HAP-1 (cell line): ENCODE measurements around the gene NUMB.

Experiments used
- DNase-seq, 2 experiments: peaks; one replicate each; pipeline ENCODE4 v3.0.0-alpha.2; 2016 to 2020; ENCODE audit warnings: low spot score in 2 of 2
- H3K27me3 ChIP-seq: fragments of 250-450 bp; sonication (Bioruptor Pico); 2 replicates; pipeline ENCODE4 v1.5.1; 2020; ENCODE audit warnings: low read depth, mild to moderate bottlenecking, moderate library complexity
- H3K36me3 ChIP-seq: fragments of 250-450 bp; sonication (Bioruptor Pico); replicated peaks from 2 replicates; pipeline ENCODE4 v1.5.1; 2020; ENCODE audit warnings: mild to moderate bottlenecking
- H3K4me1 ChIP-seq: fragments of 250-450 bp; sonication (Bioruptor Pico); 2 replicates; pipeline ENCODE4 v1.5.1; 2020; ENCODE audit warnings: mild to moderate bottlenecking
- H3K4me3 ChIP-seq: fragments of 250-450 bp; sonication (Bioruptor Pico); 2 replicates; pipeline ENCODE4 v1.5.1; 2020; ENCODE audit warnings: mild to moderate bottlenecking, moderate library complexity
- H3K9me3 ChIP-seq: fragments of 250-450 bp; sonication (Bioruptor Pico); 2 replicates; pipeline ENCODE4 v1.5.1; 2020; ENCODE audit warnings: mild to moderate bottlenecking, moderate library complexity
- in situ Hi-C: fragments of 300-500 bp; cut with MboI; formaldehyde crosslinking; loops from 3 replicates; pipeline ENCODE4 v1.14.3; 2020; ENCODE audit warnings: low sequenced_read_pairs, inconsistent platforms, mixed read lengths

The NUMB gene

GRCh38 chr14:73307261-73307660, 151.1 kb downstream of the NUMB start:
- in situ Hi-C loops, result no loop called here
- no peak for DNase-seq
- Histone ChIP-seq H3K27me3 (no peaks in the 10 kb centered on the region), H3K36me3 (no peaks in the 10 kb centered on the region), H3K4me1 (no peaks in the 10 kb centered on the region), H3K9me3 (no peaks in the 10 kb centered on the region), H3K4me3 (no peak overlapping the region)

GRCh38 chr14:73305499-73305898, 152.8 kb downstream of the NUMB start:
- in situ Hi-C loops, result no loop called here
- H3K36me3 ChIP-seq, result no peaks in the 10 kb centered on the region
- H3K4me3 ChIP-seq, result no peak overlapping the region
- no peaks in the 10 kb centered on the region for H3K9me3 ChIP-seq
- no peak for DNase-seq
- H3K27me3 ChIP-seq, result no peaks in the 10 kb centered on the region
- no peaks in the 10 kb centered on the region for H3K4me1 ChIP-seq

- H3K27me3 ChIP-seq, result no peaks in the 10 kb centered on the region
- H3K9me3 ChIP-seq, result no peaks in the 10 kb centered on the region
- H3K4me3 ChIP-seq, result no peak overlapping the region
- 0 out of 2 replicates have a peak, but pooled peaks cover 2% of the 10 kb centered on the region for H3K4me1 ChIP-seq
- H3K36me3 ChIP-seq, result 0 out of 2 replicates have a peak, but pooled peaks cover 2% of the 10 kb centered on the region
- peak; percentile 27 to 51 for DNase-seq
- in situ Hi-C loops, result loop anchor here (5.0 kb wide), 1 partner anchor 177 kb away; no protein-coding TSS in a partner anchor
Measured at GRCh38 chr14:73295198-73295796, 163.0 kb downstream of the NUMB start.

- in situ Hi-C loops, result no loop called here
- no peaks in the 10 kb centered on the region for H3K27me3 ChIP-seq
- 0 out of 2 replicates have a peak, but pooled peaks cover 2% of the 10 kb centered on the region for H3K4me1 ChIP-seq
- no peaks in the 10 kb centered on the region for H3K9me3 ChIP-seq
- 0 out of 2 replicates have a peak, but pooled peaks cover 2% of the 10 kb centered on the region for H3K36me3 ChIP-seq
- no peak for DNase-seq
- H3K4me3 ChIP-seq, result no peak overlapping the region
Measured at GRCh38 chr14:73293782-73294781, 164.3 kb downstream of the NUMB start.

GRCh38 chr14:73290279-73290678, 168.1 kb downstream of the NUMB start:
- Histone ChIP-seq H3K36me3 (peaks cover 7% of the 10 kb centered on the region; the same call in 1 of the 2 replicates), H3K4me1 (peaks cover 16% of the 10 kb centered on the region), H3K27me3 (no peaks in the 10 kb centered on the region), H3K9me3 (no peaks in the 10 kb centered on the region), H3K4me3 (no peak overlapping the region)
- DNase-seq, result no peak
- in situ Hi-C loops, result no loop called here

GRCh38 chr14:73289729-73290128, 168.6 kb downstream of the NUMB start:
- in situ Hi-C loops, result no loop called here
- DNase-seq, result no peak
- Histone ChIP-seq H3K4me1 (peaks cover 16% of the 10 kb centered on the region), H3K27me3 (no peaks in the 10 kb centered on the region), H3K36me3 (peaks cover 10% of the 10 kb centered on the region), H3K9me3 (no peaks in the 10 kb centered on the region), H3K4me3 (no peak overlapping the region)

GRCh38 chr14:73289308-73289707, 169.0 kb downstream of the NUMB start:
- H3K9me3 ChIP-seq, result no peaks in the 10 kb centered on the region
- DNase-seq, result no peak
- in situ Hi-C loops, result no loop called here

GRCh38 chr14:73287071-73287470, 171.3 kb downstream of the NUMB start:
- no peaks in the 10 kb centered on the region for H3K9me3 ChIP-seq
- no peak overlapping the region for H3K4me3 ChIP-seq
- DNase-seq, result peak; percentile 47 to 53
- no peaks in the 10 kb centered on the region for H3K27me3 ChIP-seq
- in situ Hi-C loops, result no loop called here
- H3K36me3 ChIP-seq, result peaks cover 20% of the 10 kb centered on the region
- peaks cover 14% of the 10 kb centered on the region for H3K4me1 ChIP-seq

More at GRCh38 chr14:73289308-73289707, 169.0 kb downstream of the NUMB start:
- peaks cover 16% of the 10 kb centered on the region for H3K4me1 ChIP-seq
- H3K4me3 ChIP-seq, result no peak overlapping the region
- H3K27me3 ChIP-seq, result no peaks in the 10 kb centered on the region
- H3K36me3 ChIP-seq, result peaks cover 11% of the 10 kb centered on the region

GRCh38 chr14:73286598-73286997, 171.7 kb downstream of the NUMB start:
- H3K27me3 ChIP-seq, result no peaks in the 10 kb centered on the region
- DNase-seq, result no peak
- in situ Hi-C loops, result no loop called here
- no peaks in the 10 kb centered on the region for H3K9me3 ChIP-seq
- H3K36me3 ChIP-seq, result peaks cover 23% of the 10 kb centered on the region
- no peak overlapping the region for H3K4me3 ChIP-seq
- H3K4me1 ChIP-seq, result peaks cover 14% of the 10 kb centered on the region

GRCh38 chr14:73285979-73286378, 172.4 kb downstream of the NUMB start:
- Histone ChIP-seq H3K4me3 (no peak overlapping the region), H3K9me3 (no peaks in the 10 kb centered on the region), H3K36me3 (peaks cover 29% of the 10 kb centered on the region), H3K27me3 (no peaks in the 10 kb centered on the region), H3K4me1 (peaks cover 14% of the 10 kb centered on the region)
- DNase-seq, result no peak
- in situ Hi-C loops, result no loop called here

GRCh38 chr14:73283608-73284379, 174.6 kb downstream of the NUMB start:
- Histone ChIP-seq H3K36me3 (peaks cover 32% of the 10 kb centered on the region), H3K27me3 (no peaks in the 10 kb centered on the region), H3K4me3 (no peak overlapping the region), H3K9me3 (no peaks in the 10 kb centered on the region), H3K4me1 (peaks cover 21% of the 10 kb centered on the region)
- in situ Hi-C loops, result no loop called here
- no peak for DNase-seq

- in situ Hi-C loops, result no loop called here
Measured at GRCh38 chr14:73280903-73281302, 177.4 kb downstream of the NUMB start.

GRCh38 chr14:73277376-73277775, 181.0 kb downstream of the NUMB start:
- in situ Hi-C loops, result no loop called here
- Histone ChIP-seq H3K4me3 (no peak overlapping the region), H3K36me3 (peaks cover 42% of the 10 kb centered on the region), H3K4me1 (peaks cover 9% of the 10 kb centered on the region), H3K27me3 (no peaks in the 10 kb centered on the region), H3K9me3 (no peaks in the 10 kb centered on the region)
- no peak for DNase-seq

More at GRCh38 chr14:73280903-73281302, 177.4 kb downstream of the NUMB start:
- no peaks in the 10 kb centered on the region for H3K9me3 ChIP-seq
- DNase-seq, result no peak
- H3K36me3 ChIP-seq, result peaks cover 41% of the 10 kb centered on the region
- no peak overlapping the region for H3K4me3 ChIP-seq
- no peaks in the 10 kb centered on the region for H3K27me3 ChIP-seq
- H3K4me1 ChIP-seq, result peaks cover 9% of the 10 kb centered on the region
